Forelimb muscle (tissue), 1 donor: ENCODE results near the gene SPPL2C. TPM values are rescaled to one million over a fixed set of nuclear protein-coding genes. Genes with fewer than 3 reads are reported as not detected.

Experiments
- DNase-seq: peaks from one replicate; pipeline ENCODE4 v3.0.0-alpha.2; 2013; ENCODE audit warnings: low read depth
- polyA plus RNA-seq: library from polyadenylated mRNA; unstranded; fragments of 120-200 nt; gene quantifications from one replicate; pipeline ENCODE4 v1.2.1, GENCODE V29; 2013; ENCODE audit not compliant: insufficient read length

The SPPL2C gene
- polyA plus RNA-seq, 1 donor = not detected

DNA sequence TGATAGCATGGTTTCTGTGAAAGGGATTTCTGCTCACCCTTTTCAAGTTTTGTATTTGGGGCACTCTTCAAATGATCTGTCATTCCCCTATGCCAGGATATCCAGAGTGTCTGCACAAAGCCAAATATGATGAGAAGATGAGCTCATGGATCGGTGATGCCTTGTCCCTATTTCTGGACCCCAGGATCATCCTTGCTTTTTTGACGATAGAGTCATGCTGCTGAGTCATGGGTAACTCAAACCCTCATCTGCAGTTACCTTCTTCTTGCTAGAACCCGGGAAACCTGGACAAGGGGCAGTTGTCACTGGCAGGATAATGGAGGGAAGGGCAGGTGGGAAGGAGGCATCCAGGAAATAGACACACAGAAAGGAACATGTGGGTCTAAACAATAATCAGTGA lies 31.9 kb downstream of the SPPL2C start:
- DNase-seq = no peak

DNA sequence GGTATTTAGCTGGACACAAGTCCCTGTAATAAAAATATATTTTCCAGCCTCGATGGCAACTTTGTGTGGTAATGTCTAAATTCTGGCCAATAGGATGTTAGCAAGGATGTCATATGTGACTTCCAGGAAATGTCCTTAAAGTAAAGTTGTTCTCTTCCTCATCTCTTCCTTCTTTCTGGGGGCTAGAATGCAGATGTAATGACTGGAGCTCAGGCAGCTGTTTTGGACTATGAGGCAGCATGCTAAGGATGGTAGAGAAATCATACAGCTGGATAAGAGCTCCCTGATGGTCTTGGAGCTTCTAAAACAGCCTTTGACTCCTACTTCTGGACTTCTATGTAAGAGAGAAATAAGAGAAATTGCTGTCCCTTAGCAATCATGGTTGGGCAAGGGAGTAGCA lies 32.8 kb downstream of the SPPL2C start:
- no peak for DNase-seq

DNA sequence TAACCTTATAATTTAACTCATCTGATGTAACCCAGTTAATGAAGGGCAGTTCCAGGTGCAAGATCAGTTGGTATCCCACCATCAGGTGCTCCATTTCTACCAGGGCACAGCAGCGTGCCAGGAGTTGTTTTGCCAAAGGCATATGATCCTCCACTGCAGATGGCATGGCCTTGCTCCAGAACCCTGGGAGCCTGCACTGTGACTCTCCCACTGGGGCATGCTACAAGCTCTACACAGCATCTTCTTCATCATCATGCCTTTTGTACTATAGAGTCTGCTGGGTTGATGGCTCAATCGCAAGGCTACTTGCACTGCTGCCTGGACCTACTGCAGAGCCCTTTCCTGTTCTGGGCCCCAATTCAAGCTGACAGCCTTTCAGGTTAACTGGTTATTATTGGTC lies 38.4 kb downstream of the SPPL2C start:
- no peak for DNase-seq

DNA sequence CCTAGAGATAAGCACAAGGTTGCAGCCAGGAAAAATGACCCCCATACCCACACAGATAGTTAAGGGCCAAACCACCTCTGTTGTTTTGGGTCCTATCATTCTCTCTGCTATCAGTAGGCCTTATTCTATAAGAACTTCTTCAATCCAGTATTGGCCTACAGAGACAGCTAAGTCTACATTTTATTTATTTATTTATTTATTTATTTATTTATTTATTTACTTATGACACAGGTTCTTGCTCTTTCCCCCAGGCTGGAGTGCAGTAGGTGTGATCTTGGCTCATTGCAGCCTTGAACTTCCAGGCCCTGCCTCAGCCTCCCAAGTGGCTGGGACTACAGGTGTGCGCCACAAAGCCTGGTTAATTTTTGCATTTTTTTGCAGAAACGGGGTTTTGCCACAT lies 42.2 kb downstream of the SPPL2C start:
- no peak for DNase-seq

DNA sequence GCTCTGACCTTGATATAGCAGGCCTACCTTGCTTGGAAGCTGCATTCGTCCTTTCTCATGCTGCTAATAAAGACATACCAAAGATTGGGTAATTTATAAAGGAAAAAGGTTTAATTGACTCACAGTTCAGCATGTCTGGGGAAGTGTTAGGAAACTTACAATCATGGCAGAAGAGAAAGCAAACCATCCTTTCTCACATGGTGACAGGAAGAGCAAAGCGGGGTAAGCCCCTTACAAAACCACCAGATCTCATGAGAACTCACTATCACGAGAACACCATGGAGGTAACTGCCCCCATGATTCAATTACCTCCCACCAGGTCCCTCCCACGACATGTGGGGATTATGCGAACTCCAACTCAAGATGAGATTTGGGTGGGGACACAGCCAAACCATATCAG lies 43.7 kb downstream of the SPPL2C start:
- DNase-seq = no peak

DNA sequence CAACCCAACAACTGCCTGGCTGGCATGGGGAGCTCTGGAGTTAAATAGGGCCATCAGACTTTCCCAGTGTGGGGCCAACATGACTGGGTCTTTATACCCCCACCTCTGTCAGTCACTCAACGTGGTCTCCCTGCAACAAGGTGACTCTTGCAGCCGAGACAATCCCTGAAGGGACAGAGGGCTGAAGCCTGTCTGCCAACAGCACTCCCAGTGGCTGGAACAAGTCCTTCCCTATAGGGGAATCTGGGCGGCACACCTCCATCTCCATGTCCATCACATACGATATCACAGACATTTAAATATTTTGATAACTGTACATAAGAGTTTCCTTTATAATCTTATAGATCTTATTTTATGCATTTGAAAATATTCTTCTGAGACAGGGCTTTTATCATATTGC lies 44.9 kb downstream of the SPPL2C start:
- no peak for DNase-seq

DNA sequence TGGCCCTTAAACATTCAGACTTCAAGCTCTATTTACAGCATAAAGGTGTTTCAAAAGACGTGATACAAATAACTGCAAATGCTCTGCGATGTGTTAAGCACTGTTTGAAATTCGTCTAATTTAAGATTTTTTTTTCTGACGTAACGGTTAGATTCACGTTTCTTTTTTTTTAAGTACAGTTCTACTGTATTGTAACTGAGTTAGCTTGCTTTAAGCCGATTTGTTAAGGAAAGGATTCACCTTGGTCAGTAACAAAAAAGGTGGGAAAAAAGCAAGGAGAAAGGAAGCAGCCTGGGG lies 49.0 kb downstream of the SPPL2C start:
- DNase-seq = no peak

DNA sequence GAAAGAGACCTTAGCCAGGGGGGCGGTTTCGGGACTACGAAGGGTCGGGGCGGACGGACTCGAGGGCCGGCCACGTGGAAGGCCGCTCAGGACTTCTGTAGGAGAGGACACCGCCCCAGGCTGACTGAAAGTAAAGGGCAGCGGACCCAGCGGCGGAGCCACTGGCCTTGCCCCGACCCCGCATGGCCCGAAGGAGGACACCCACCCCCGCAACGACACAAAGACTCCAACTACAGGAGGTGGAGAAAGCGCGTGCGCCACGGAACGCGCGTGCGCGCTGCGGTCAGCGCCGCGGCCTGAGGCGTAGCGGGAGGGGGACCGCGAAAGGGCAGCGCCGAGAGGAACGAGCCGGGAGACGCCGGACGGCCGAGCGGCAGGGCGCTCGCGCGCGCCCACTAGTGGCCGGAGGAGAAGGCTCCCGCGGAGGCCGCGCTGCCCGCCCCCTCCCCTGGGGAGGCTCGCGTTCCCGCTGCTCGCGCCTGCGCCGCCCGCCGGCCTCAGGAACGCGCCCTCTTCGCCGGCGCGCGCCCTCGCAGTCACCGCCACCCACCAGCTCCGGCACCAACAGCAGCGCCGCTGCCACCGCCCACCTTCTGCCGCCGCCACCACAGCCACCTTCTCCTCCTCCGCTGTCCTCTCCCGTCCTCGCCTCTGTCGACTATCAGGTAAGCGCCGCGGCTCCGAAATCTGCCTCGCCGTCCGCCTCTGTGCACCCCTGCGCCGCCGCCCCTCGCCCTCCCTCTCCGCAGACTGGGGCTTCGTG lies 49.5 kb downstream of the SPPL2C start, which contains the start of gene MAPT:
Gene MAPT, plus strand, starts transcription at position 533 of the 763 bp plus-strand sequence. CDS start 67,784 bp downstream, outside the sequence.
- DNase-seq = peak; percentile 91

DNA sequence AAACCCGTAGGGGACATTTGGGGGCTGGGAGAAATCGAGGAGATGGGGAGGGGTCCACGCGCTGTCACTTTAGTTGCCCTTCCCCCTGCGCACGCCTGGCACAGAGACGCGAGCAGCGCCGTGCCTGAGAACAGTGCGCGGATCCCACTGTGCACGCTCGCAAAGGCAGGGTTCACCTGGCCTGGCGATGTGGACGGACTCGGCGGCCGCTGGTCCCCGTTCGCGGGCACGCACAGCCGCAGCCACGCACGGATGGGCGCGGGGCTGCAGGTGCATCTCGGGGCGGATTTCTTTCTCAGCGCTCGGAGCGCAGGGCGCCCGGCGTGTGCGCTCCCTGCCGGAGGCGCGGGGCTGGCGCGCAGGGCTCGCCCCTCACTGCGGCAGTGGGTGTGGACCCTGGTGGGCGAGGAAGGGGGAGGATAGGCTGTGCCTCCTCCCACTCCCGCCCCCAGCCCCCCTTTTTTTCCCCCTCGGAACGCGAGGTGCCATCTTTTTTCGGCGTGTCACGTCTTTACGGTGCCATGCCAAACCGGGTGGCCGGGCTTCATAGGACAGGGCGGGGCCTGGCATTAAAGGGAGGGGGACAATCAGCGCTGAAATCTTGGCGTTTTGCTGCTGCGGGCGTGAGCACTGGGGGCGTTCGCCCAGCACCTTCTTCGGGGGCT lies 50.8 kb downstream of the SPPL2C start:
- DNase-seq = no peak

DNA sequence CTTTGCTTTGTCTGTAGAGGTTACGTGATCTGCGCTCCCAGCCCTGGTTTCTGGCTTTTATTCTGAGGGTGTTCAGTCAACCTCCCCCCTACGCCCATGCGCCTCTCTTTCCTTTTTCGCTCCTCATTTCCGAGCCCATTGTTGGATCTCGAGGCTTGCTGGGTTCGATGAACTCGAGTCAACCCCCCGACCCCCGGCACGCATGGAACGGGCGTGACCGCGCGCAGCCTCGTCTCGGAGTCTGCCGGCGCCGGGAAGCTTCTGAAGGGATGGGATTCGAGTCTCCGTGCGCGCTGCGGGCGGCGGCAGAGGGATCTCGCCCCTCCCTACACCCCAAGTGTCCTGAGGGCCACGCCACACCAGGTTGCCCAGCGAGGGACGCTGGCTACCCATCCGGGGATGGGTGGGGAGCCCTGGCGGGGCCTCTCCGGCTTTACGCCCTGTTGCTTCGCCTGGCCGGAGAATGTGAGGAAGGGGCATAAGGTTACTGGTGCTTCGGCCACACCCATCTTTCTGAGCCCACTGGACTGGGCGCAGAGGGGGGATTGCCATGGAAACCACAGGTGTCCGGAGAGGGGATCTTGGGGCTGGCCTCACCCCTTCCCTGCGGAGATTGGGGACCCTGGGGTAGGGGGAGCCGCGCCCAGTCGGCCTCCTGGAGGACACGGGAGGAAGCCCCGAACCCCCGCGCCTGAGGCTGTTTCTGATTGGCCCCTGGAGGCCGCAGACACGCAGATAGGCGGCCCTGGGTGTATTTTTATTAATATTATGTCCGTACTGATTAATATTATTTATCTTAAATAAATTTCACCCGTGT lies 51.5 kb downstream of the SPPL2C start:
- no peak for DNase-seq

Other genes starting within 250 kb of the SPPL2C start
- 0.62 TPM for gene CRHR1, start 60.6 kb upstream of the SPPL2C start, polyA plus RNA-seq
- gene MAPT, start 49.7 kb downstream of the SPPL2C start, polyA plus RNA-seq = 12.3 TPM
- not detected for gene STH, start 154.4 kb downstream of the SPPL2C start, polyA plus RNA-seq